CD4-positive, alpha-beta T cell treated with Interleukin-1 beta for 1 hour (primary cell): ENCODE data around the gene ELAC1.
"Not testable (repeated sequence)": the region's sequence is repeated elsewhere in the genome, so short reads cannot be mapped to it uniquely, and the experiment has no call there.

Experiments
- DNase-seq, 2 donors: peaks; one replicate each; pipeline ENCODE4 v3.0.0-alpha.2; 2020 to 2022

The ELAC1 gene

GRCh38 chr18:50967714-50968661 is at the start of gene ELAC1:
ELAC1 (plus strand) TSS chr18:50968040; CDS start chr18:50974405, 6,365 bp downstream.
- DNase-seq = peak; percentile 69 to 71

GRCh38 chr18:50918153-50918552 is 49.7 kb upstream of the ELAC1 start:
- DNase-seq = no peak

GRCh38 chr18:50924372-50924771 is 43.5 kb upstream of the ELAC1 start:
- no peak for DNase-seq

GRCh38 chr18:50926521-50926920 is 41.3 kb upstream of the ELAC1 start:
- no peak for DNase-seq

GRCh38 chr18:50928551-50928950 is 39.3 kb upstream of the ELAC1 start:
- DNase-seq = no peak

GRCh38 chr18:50933684-50934083 is 34.2 kb upstream of the ELAC1 start:
- DNase-seq = no peak

- no peak for DNase-seq
These were observed 33.2 kb upstream of the ELAC1 start for GRCh38 chr18:50934545-50935211.

- no peak for DNase-seq
These were observed 32.2 kb upstream of the ELAC1 start for GRCh38 chr18:50935493-50936191.

- no peak for DNase-seq
These were observed 30.7 kb upstream of the ELAC1 start for GRCh38 chr18:50937183-50937582.

GRCh38 chr18:50938912-50939311 is 28.9 kb upstream of the ELAC1 start:
- no peak for DNase-seq

GRCh38 chr18:50944245-50944932 is 23.5 kb upstream of the ELAC1 start:
- DNase-seq = no peak

- not testable (repeated sequence) for DNase-seq
These were observed 21.9 kb upstream of the ELAC1 start for GRCh38 chr18:50945918-50946317.

- no peak for DNase-seq
These were observed 19.9 kb upstream of the ELAC1 start for GRCh38 chr18:50947899-50948298.

GRCh38 chr18:50949185-50949584 is 18.7 kb upstream of the ELAC1 start:
- no peak for DNase-seq

- DNase-seq = no peak
These were observed 17.2 kb upstream of the ELAC1 start for GRCh38 chr18:50950626-50951025.

GRCh38 chr18:50953822-50954221 is 14.0 kb upstream of the ELAC1 start:
- DNase-seq = no peak

- DNase-seq = no peak
These were observed 12.6 kb upstream of the ELAC1 start for GRCh38 chr18:50955253-50955652.

GRCh38 chr18:50956116-50956515 is 11.7 kb upstream of the ELAC1 start:
- DNase-seq = no peak

GRCh38 chr18:50961974-50962373 is 5.9 kb upstream of the ELAC1 start:
- DNase-seq = no peak

- no peak for DNase-seq
These were observed 1.6 kb downstream of the ELAC1 start for GRCh38 chr18:50969448-50969847.

- no peak for DNase-seq
These were observed 2.2 kb downstream of the ELAC1 start for GRCh38 chr18:50970006-50970405.

GRCh38 chr18:50972404-50972803 is 4.6 kb downstream of the ELAC1 start:
- not testable (repeated sequence) for DNase-seq
